Fibroblast of peridontal ligament (primary cell): ENCODE results near the gene PDPK1.

ENCODE experiments used
- DNase-seq: peaks from one replicate; pipeline ENCODE4 v3.0.0-alpha.2; 2010; ENCODE audit errors: extremely low read depth

Gene PDPK1

DNA sequence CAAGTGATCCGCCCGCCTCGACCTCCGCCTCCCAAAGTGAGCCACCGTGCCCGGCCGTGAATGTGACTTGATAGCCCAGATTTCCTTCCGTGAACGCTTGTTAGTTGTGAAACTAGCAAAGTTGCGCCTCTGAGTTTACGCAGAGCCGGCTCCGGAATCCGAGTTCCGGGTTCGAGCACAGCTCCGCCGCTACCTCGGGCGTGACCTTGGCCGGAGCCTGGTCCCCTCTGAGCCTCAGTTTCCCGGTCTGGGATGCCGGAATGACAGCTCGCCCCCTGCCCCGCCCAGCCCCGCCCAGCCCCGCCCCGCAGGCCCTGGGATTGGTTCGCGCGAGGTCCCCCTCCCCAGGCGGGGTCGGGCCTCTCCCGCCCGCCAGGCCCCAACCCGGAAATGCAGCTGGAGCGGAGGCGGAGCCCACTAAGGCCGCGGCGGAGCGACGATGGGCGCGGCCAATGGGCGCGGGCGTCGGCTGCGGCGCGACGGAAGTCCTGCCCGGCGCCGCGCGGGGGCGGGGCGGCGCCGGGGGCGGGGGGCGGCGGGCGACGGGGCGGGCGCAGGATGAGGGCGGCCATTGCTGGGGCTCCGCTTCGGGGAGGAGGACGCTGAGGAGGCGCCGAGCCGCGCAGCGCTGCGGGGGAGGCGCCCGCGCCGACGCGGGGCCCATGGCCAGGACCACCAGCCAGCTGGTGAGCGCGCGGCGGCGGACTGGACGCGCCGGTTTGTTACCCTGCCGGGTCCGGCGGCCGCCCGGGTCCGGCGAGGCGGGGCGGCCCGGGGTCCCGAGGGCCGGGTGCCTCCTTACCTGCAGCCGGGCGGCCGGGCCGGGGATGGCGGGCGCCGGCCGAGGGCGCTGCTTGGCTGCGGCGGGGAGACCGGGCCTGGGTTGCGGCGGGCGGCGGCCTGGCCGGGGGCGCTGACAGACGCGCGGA, at the start of gene PDPK1:
PDPK1 (plus strand) TSS at position 571 of the 929 bp plus-strand sequence; CDS start at position 663, 92 bp downstream.
- peak; percentile 88 for DNase-seq

DNA sequence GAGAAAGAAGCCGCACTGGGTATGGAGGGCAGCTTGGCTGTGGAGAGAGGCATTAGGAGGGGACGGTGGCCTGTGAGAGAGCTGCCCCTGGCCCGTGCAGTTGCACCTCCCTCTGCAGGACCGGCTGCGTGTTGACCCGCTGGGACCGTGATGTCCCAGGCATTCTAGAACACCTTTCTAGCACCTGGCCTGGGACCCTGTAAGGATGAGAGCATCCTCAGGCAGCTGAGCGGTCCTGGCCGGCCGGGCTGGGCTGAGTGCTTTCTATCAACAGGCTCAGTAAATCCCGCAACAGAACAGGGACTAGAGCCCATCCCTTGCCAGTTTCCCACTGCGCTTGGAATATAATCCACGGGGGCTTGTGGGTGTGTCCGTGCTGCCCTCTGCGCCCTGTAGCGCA, 48.2 kb upstream of the PDPK1 start:
- DNase-seq = no peak

DNA sequence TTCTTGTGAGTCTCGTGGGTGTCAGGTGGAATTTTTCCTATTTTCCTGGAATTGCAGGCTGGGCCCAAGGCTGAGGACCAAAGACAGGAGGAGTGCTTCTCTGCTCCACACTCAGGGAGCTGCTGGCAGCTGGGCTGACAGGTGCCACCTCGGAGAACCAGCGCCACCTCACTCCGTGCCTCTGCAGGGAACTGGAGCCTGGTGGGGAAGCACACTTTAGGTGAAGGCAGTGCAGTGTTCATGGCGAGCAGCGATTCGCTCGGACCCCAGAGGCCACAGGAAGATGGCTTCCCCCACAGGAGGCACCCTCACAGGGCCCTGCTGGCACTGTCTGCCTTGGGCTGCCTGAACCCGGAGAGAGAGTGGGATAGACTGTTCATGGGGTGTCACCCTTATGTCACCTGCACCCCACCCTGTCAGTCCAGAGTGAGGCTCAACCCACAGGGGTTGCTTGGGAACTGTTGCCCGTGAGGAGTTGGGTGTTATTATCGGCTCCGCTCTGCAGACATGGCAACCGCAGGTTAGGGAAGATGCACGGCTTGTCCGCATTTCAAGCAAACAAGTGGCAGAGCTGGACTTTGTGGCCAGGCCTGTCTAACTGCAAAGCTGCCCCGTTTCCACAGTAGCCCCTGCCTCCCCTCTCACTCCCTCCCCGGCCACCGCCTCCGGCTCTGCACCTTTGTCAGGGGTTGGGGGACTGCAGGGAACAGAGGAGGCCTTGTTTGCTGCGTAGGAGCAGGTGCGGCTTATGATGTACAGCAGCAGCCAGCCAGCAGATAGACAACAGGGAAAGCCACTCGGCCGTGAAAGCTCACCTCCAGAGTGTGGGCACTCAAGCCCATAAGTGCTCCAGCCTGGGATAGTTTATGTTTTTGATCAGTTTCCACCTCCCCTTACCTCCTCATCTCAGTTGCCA, 47.4 kb upstream of the PDPK1 start:
- no peak for DNase-seq

DNA sequence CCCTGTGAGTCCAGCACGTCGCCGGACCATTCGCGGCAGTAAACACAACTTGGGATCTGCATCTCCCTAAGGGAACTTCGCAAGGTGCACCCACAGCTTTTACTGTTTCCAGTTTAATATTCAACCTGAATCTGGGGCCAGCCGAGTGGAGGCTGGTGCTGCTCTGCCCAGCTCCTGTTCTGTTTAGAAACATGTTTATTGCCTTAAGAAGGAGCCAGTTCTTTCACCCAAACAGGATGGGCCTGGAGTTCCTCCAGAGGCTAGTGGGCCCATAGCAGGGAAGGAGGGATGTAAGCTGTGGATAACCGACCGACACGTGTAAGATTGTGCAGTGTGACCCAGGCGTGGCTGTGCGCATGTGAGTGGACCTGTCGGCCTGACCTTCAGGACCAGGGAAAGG, 45.5 kb upstream of the PDPK1 start:
- DNase-seq = no peak

DNA sequence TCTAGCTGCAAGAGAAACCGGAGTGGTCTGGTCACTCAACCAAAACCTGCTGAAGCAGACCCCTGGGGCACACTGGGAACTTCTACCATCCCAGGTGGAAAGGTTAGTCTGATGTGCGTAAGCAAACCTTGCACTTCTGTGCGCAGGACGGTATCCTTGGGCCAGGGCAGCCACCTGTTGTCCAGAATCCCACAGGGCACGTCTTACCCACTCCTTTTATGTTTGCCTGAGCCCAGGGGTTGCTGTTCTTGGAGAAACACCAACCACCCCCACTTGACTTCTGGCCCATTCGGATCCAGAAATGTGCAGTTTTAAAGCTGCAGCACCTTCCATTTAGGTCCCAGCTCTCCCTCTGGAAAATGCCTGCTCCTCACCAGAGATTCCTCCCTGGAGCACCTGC, 44.2 kb upstream of the PDPK1 start:
- DNase-seq = no peak

DNA sequence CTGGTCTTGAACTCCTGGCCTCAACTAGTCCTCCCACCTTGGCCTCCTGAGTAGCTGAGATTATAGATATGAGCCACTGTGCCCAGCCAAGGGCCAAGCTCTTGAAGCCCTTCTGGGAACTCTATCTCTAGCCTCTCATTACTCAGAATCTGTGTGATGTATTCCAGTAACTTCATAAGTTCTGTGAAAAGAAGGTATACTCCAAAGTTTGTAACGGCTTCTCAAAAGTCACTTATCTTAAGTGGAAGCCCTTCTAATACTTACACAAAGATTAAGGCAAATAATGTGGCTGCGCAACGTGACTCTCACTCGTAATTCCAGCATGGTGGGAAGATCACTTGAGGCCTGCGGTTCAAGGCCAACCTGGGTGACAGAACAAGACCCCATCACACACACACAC, 43.2 kb upstream of the PDPK1 start:
- DNase-seq = no peak

DNA sequence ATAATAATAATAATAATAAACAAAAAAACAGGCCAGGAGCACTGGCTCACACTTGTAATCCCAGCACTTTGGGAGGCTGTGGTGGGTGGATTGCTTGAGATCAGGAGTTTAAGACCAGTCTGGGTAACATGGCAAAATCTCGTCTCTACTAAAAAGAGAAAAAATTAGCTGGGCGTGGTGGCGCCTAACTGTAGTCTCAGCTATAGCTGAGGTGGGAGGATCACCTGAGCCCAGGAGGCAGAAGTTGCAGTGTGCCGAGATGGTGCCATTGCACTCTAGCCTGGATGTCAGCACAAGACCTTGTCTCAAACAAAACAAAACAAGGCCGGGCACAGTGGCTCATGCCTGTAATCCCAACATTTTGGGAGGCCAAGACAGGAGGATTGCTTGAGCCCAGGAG, 42.8 kb upstream of the PDPK1 start:
- DNase-seq = no peak

DNA sequence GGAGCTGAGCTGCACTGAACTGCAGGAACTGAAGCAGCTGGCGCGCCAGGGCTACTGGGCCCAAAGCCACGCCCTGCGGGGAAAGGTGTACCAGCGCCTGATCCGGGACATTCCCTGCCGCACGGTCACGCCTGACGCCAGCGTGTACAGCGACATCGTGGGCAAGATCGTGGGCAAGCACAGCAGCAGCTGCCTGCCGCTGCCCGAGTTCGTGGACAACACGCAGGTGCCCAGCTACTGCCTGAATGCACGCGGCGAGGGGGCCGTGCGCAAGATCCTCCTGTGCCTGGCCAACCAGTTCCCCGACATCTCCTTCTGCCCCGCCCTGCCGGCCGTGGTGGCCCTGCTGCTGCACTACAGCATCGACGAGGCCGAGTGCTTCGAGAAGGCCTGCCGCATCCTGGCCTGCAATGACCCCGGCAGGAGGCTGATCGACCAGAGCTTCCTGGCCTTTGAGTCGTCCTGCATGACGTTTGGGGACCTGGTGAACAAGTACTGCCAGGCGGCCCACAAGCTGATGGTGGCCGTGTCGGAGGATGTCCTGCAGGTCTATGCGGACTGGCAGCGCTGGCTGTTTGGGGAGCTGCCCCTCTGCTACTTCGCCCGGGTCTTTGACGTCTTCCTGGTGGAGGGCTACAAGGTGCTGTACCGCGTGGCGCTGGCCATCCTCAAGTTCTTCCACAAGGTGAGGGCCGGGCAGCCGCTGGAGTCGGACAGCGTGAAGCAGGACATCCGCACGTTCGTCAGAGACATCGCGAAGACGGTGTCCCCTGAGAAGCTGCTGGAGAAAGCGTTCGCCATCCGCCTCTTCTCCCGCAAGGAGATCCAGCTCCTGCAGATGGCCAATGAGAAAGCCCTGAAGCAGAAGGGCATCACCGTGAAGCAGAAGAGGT, 41.4 kb upstream of the PDPK1 start:
- no peak for DNase-seq

DNA sequence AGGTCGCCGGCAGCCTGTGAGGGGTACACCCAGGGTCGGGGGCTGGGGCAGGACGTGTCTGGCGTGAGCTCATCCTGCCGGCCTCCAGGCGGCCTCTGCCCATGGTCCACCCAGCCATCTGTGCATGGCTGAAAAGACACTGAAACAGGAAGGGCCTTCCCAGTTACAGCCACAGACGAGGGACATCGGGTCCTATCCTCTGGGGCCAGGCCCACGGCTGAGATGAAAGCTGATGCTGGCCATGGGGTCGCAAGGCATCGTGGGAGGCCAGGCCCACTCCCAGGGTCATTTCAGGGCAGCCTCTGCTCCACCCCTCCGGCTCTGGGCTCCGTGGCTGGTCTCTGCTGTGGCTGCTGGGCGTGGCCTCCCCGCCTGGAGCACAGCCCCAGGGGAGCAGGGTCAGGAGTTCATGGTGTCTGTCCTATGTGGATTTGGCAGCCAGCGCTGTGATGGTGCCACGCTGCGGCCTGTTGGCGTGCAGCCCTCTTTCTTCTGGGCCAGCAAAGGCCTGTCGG, 40.6 kb upstream of the PDPK1 start:
- no peak for DNase-seq

DNA sequence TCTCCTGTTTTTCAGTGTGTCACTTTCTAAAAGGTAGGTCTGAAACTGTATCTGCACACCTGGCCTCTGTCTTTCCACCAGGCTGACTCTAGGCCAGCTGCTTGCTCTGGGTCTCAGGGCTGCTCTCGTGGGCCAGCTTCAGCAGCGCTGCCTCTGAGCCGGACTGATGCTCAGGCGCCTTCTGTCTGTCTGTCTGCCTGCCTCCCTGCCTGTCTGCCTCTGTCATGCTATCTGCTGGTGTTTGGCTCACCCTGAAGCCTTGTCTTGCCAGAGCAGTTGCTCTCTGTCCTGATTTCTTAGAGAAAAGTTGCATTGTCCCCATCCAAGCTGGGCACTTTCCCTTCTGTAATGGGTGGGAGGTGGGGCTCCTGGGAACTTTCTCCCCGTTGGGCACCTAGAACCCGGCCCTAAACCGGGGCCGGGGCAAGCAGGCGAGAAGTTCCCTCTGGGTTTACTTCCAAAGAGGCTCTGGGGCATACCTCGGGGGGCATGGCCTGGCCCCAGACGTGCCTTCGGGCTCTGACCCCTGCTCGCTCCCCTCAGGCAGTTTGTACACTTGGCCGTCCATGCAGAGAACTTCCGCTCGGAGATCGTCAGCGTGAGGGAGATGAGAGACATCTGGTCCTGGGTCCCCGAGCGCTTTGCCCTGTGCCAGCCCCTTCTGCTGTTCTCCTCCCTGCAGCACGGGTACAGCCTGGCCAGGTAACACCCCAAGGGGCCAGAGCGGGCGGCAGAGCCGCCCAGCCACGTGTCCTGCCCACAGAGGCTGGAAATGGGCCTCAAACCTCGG, 39.9 kb upstream of the PDPK1 start:
- no peak for DNase-seq

DNA sequence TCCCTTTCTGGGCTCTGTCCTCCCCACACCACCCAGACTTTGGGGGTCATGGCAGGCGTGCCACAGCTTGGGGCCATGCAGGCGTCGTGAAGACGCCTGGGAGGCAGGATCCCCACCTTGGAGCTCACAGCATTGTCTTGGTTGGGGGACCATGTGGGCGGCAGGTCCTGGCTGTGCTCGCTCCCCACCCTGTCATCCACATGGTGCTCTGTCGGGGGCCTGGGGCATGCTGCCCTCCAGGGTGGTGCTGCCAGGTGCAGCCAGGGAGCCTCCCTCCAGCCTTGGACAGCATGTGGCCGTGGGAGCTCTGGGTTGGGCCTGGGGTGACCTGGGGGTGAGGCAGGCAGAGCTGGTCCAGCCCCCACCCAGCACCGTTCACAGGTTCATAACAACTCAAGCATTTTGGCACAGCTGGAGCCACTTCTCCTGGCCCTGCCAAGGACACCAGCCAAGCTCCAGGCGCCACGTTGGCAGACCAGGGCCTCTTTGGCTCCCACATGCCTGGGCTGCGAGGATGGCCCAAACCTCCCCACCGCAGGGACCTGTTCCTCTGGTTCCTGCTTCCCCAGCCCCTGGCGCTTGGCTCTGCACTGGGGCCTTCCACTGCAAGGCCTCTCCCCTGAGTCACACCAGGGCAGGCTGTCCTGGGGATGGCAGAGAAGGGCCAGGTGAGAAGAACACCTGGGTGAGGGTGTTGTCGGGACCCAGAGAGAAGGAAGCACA, 39.1 kb upstream of the PDPK1 start:
- DNase-seq = no peak

DNA sequence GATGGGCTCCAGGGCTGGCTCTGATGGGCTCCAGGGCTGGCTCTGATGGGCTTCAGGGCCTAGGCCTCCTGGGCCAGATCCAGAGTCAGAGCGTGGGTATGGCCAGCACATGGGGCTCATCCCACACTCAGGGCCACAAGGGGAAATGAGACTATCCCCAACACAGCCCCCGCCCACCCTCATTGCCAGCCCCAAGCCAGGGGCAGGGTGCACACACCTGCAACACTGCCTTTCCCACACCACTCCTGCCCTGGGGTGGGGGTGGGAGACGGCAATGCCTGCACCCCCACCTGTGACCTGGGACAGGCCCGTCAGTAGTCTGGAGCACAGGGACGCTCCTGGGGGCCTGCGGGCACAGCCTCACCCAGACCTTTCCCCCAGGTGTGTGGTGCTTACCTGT, 38.4 kb upstream of the PDPK1 start:
- DNase-seq = no peak

DNA sequence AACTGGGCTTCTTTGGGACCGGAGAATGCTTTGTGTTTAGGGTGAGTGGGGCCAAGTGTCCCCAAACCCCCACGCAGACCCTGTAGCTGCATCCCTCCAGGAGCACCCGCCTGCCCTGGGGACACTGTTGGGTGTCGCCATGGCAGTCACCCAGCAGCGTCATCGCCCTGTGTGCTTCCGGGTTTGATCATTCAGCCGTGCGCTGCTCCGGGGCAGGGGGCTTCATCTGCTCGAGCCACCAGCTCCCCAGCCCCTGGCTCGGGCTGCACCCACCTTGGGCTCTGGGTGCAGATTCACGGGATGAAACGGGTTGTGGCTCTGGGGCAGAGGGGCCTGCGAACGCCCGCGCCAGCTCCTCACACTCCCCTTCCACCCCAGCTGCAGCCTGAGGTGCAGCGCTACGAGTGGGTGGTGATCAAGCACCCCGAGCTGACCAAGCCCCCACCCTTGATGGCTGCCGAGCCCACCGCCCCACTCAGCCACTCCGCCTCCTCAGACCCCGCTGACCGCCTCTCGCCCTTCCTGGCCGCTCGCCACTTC, 37.9 kb upstream of the PDPK1 start:
- no peak for DNase-seq

DNA sequence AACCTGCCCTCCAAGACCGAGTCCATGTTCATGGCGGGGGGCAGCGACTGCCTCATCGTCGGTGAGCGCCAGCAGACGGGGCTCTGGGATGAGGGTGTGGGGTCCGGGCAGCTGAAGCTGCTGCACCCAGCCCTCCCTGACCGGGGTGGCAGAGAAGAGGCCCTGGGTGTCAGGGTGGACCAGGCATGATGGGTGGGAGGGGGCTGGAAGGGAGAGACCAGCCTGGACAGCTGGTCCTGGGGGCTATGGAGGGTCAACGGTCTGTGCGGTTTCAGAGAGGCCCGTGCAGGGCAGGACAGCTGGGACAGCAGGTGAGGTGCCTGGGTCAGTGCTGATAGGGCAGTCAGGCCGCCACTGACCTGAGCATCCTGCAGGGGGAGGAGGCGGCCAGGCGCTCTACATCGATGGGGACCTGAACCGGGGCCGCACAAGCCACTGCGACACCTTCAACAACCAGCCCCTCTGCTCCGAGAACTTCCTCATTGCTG, 37.3 kb upstream of the PDPK1 start:
- no peak for DNase-seq

DNA sequence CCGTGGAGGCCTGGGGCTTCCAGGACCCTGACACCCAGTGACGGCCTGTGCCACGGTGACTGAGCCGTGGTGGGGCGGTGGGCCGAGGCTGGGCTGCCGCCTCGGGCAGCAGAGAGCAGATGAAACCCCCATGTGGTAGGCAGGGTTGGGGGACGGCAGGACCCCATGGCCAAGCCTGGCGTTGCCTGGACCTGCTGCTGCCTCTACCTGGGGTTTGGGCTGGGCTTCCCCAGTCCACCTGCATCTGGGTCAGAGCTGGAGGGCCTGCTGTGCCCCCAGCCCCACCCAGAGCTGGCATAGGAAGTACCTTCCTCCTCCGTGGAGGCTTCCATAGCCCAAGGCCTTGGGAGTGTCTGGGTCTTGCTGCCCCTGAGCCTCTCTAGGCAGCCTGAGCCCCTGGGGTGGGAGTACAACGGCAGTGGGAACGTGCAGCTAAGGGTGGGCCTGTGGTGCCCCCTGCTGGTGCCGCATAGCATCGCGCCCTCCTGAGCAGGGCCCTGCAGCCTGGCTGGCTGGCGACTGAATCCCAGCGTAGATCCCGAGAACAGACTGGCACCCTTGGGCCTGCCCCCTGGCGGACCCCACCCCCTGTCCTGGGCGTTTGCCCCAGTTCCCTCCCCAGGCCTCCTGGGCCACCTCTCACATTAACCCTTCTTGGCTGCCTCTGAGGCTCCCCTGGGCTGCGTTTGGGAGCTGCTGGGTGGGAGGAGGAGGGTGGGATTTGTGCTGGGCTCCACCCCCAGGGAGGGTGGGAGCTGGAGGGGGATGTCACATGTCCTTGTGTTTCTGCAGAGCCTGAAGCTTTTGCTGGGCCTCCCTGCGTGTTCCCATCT, 36.7 kb upstream of the PDPK1 start:
- DNase-seq = peak; percentile 73

DNA sequence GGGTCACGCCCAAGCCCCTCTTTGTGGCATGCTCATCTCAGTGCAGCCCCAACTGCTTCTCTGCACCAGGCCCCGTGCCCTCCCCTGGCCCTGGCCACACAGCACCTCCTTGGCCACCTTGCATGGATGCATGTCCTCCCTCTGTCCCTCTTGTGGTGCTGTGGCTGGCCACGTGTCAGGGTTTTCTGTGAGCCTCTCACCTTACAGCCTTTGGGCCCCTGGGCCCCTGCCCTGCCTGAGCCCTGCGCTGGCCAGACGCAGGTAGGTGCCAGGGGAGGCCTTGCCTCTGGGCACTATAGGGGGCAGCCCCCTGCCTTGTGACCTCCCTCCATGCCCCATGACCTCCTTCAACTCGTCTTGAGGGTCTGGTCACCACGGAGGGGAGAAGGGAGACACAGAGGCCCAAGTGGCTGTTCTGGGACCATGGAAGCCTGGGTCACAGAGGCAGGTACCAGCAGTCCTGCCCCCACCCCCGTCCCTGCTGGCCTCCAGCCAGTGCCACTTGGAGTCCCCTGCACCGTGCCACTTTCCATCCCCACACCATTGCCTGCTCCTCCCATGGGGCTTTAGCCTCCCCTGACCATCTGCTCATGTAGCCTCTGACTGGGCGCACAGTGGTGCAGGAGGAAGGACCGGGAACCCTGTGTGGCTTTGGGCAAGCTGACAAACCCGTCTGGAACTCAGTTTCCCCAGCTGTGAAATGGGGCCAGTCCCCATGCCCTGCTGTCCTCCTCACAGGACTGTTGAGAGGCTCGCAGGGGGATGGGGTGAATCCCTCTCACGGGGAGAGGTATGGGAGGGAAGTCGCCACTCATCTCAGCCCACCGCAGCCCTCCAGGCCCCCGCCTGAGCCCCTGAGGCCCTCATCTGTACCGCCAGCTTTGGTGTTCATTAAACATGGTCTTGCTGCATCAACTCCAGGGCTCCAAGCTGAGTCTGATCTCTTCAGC, 35.6 kb upstream of the PDPK1 start:
- DNase-seq = no peak

DNA sequence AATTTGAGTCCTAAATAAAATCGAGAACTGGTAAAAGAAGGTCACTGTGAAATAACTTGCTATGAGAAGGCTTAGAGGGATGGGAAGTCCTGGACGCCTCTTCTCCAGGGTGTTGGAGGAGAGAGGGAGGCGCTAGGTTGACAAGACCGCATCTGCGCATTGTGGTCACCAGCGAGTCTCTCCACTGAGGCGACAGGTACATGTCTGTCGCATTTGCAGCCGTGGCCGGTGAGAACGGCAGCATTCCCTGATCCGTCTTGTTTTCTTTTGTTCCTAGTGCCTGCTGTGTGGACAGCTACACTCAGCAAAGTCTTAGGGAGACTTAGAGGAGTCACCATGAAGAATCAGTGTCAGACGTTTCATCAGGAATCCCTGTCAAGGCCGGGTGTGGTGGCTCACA, 32.1 kb upstream of the PDPK1 start:
- DNase-seq = no peak
